T-cell (primary cell): ENCODE measurements around the gene JDP2. TPM values are rescaled to one million over a fixed set of nuclear protein-coding genes. Genes with fewer than 3 reads are reported as not detected.

Experiments used
- ATAC-seq, 4 experiments: fragments of 200-7000 bp in 3 of 4; fragments of 150-1000 bp in 1 of 4; cut with Tn5 transposase; replicated peaks in 1 of 4; 1 replicate in 3 of 4; 2 replicates in 1 of 4; pipeline ENCODE4 v1.10.0; 2021; ENCODE audit warnings: moderate library complexity in 3 of 4, mild to moderate bottlenecking in 2 of 4, moderate number of reproducible peaks in 1 of 4
- CTCF ChIA-PET, 2 donors: fragments of 300-600 bp; sonication (Branson Sonifier 250); formaldehyde crosslinking; loops; one replicate each; lab custom pipeline; 2022; ENCODE audit warnings: antibody characterized with exemption in 2 of 2; lab: Charles Lee
- POLR2A ChIA-PET, 2 donors: fragments of 300-600 bp; sonication (Branson Sonifier 250); formaldehyde crosslinking; loops; one replicate each; lab custom pipeline; 2022; ENCODE audit warnings: antibody characterized with exemption in 2 of 2; lab: Charles Lee
- DNase-seq, 35 experiments: peaks; one replicate each; pipeline versions ENCODE4 v3.0.0 to v3.0.0-alpha.2; 2013 to 2023
- H3K27ac ChIP-seq: one replicate; pipeline ENCODE4 v1.5.1; 2013; ENCODE audit warnings: low read length
- H3K27me3 ChIP-seq, 2 experiments: replicated peaks in 1 of 2; 1 replicate in 1 of 2; 2 replicates in 1 of 2; pipeline versions ENCODE4 v1.6.1 to v1.7.0; 2013; ENCODE audit warnings: low read length in 1 of 2, mixed read lengths in 1 of 2; ENCODE audit not compliant: control insufficient read depth in 2 of 2, insufficient read depth in 2 of 2; ENCODE audit errors: extremely low read depth in 1 of 2
- H3K36me3 ChIP-seq, 2 donors: 1 replicate in 1 of 2; 2 replicates in 1 of 2; pipeline versions ENCODE4 v1.6.1 to v1.7.0; 2013; ENCODE audit warnings: low read length in 1 of 2; ENCODE audit not compliant: control insufficient read depth in 2 of 2, insufficient read depth in 1 of 2; ENCODE audit errors: extremely low read depth in 1 of 2
- H3K4me1 ChIP-seq, 2 experiments: 1 replicate in 1 of 2; 2 replicates in 1 of 2; pipeline versions ENCODE4 v1.6.1 to v1.7.0; 2013; ENCODE audit warnings: low read length in 2 of 2, mixed read lengths in 1 of 2; ENCODE audit not compliant: insufficient read depth in 2 of 2, control insufficient read depth in 1 of 2; ENCODE audit errors: extremely low read depth in 1 of 2
- H3K4me3 ChIP-seq, 2 donors: 1 replicate in 1 of 2; 2 replicates in 1 of 2; pipeline versions ENCODE4 v1.5.1 to v1.7.0; 2013; ENCODE audit warnings: mild to moderate bottlenecking in 2 of 2, low read length in 1 of 2, moderate library complexity in 1 of 2; ENCODE audit not compliant: control insufficient read depth in 1 of 2; ENCODE audit errors: extremely low read depth in 1 of 2
- H3K9me3 ChIP-seq: 2 replicates; pipeline ENCODE4 v1.7.0; 2013
- H3K27ac Mint-ChIP-seq, 2 donors: one replicate each; pipeline ENCODE4 v1.8.0; 2020 to 2021; ENCODE audit warnings: mild to moderate bottlenecking in 2 of 2, mixed read lengths in 2 of 2
- H3K27me3 Mint-ChIP-seq, 2 donors: one replicate each; pipeline ENCODE4 v1.8.0; 2021 to 2022; ENCODE audit warnings: mixed read lengths in 2 of 2
- H3K36me3 Mint-ChIP-seq: one replicate; pipeline ENCODE4 v1.8.0; 2021; ENCODE audit warnings: mixed read lengths
- H3K4me1 Mint-ChIP-seq, 3 donors: one replicate each; pipeline ENCODE4 v1.8.0; 2020 to 2022; ENCODE audit warnings: mixed read lengths in 3 of 3, mild to moderate bottlenecking in 1 of 3
- H3K4me3 Mint-ChIP-seq, 3 donors: one replicate each; pipeline ENCODE4 v1.8.0; 2020 to 2022; ENCODE audit warnings: mild to moderate bottlenecking in 3 of 3, mixed read lengths in 3 of 3, moderate library complexity in 3 of 3
- H3K9me3 Mint-ChIP-seq, 3 donors: one replicate each; pipeline ENCODE4 v1.8.0; 2020 to 2022; ENCODE audit warnings: mixed read lengths in 3 of 3
- WGBS: methylation state at CpG from one replicate; pipeline ENCODE4 v1.1.5; 2013; ENCODE audit warnings: missing lambda C conversion rate; ENCODE audit not compliant: insufficient coverage; 5-methylcytosine and 5-hydroxymethylcytosine counted together
- total RNA-seq, 35 experiments: library from RNA in 6 of 35; stranded (reverse) in 6 of 35; fragments of 120-200 nt in 1 of 35; gene quantifications; one replicate each; pipeline versions ENCODE4 v1.2.1 to v1.2.4 and lab custom pipeline; 2013 to 2026

JDP2 gene
- total RNA-seq, 5 donors from 2014 or later (not counting 1 experiment from before 2014, with no cell fraction given): 0.45 to 0.93 (median 0.76) TPM

GRCh38 chr14:75442166-75442565 lies 14.3 kb downstream of the JDP2 start:
- H3K27ac ChIP-seq: no peak overlapping the region
- CTCF ChIA-PET: interaction anchor here in 1 of 2 donors (0.6 kb wide), 1 partner anchor 1254 kb away, joined by 3 read pairs; no protein-coding TSS in a partner anchor
- Mint-ChIP-seq H3K27me3 (peaks cover 0 to 3% of the 10 kb centered on the region in 2 donors), H3K4me1 (no peaks in the 10 kb centered on the region), H3K27ac (no peak overlapping the region), H3K9me3 (no peaks in the 10 kb centered on the region), H3K36me3 (no peaks in the 10 kb centered on the region), H3K4me3 (no peak overlapping the region)
- H3K9me3 ChIP-seq: no peaks in the 10 kb centered on the region
- no peak for ATAC-seq
- H3K27me3 ChIP-seq: peaks cover 0 to 22% of the 10 kb centered on the region in 2 experiments
- H3K36me3 ChIP-seq: no peaks in the 10 kb centered on the region
- 93% methylated on average over 2 of the region's 4 CpGs for WGBS
- POLR2A ChIA-PET: no interaction called here
- no peak overlapping the region for H3K4me3 ChIP-seq
- H3K4me1 ChIP-seq: peaks cover 0 to 1% of the 10 kb centered on the region in 2 experiments
- no peak for DNase-seq

GRCh38 chr14:75442642-75443041 lies 14.8 kb downstream of the JDP2 start:
- 80% methylated on average over 6 of the region's 8 CpGs for WGBS
- peaks cover 0 to 3% of the 10 kb centered on the region in 2 donors for H3K27me3 Mint-ChIP-seq
- CTCF ChIA-PET: no interaction called here
- POLR2A ChIA-PET: no interaction called here
- H3K36me3 Mint-ChIP-seq: no peaks in the 10 kb centered on the region
- no peak overlapping the region for H3K4me3 Mint-ChIP-seq
- H3K4me3 ChIP-seq: no peak overlapping the region
- ATAC-seq (no peak), DNase-seq (no peak)
- no peak overlapping the region for H3K27ac Mint-ChIP-seq
- no peaks in the 10 kb centered on the region for H3K4me1 ChIP-seq
- H3K4me1 Mint-ChIP-seq: no peaks in the 10 kb centered on the region
- peaks cover 0 to 21% of the 10 kb centered on the region in 2 experiments for H3K27me3 ChIP-seq
- no peaks in the 10 kb centered on the region for H3K36me3 ChIP-seq
- H3K9me3 ChIP-seq: no peaks in the 10 kb centered on the region
- no peak overlapping the region for H3K27ac ChIP-seq
- no peaks in the 10 kb centered on the region for H3K9me3 Mint-ChIP-seq

GRCh38 chr14:75443203-75443969 lies 15.6 kb downstream of the JDP2 start:
- H3K27ac Mint-ChIP-seq: no peak overlapping the region
- no peaks in the 10 kb centered on the region for H3K36me3 Mint-ChIP-seq
- CTCF ChIA-PET: interaction anchor here in 1 of 2 donors (0.6 kb wide), 1 partner anchor 52 kb away, joined by 3 read pairs; no protein-coding TSS in a partner anchor
- no peaks in the 10 kb centered on the region for H3K9me3 Mint-ChIP-seq
- DNase-seq (no peak), ATAC-seq (no peak)
- H3K4me3 ChIP-seq: no peak overlapping the region
- H3K9me3 ChIP-seq: no peaks in the 10 kb centered on the region
- no peak overlapping the region for H3K4me3 Mint-ChIP-seq
- no peaks in the 10 kb centered on the region for H3K4me1 ChIP-seq
- H3K27ac ChIP-seq: no peak overlapping the region
- peaks cover 0 to 19% of the 10 kb centered on the region in 2 experiments for H3K27me3 ChIP-seq
- H3K4me1 Mint-ChIP-seq: no peaks in the 10 kb centered on the region
- no peaks in the 10 kb centered on the region for H3K36me3 ChIP-seq
- H3K27me3 Mint-ChIP-seq: peaks cover 0 to 5% of the 10 kb centered on the region in 2 donors
- WGBS: 66% methylated on average over 2 of the region's 7 CpGs
- POLR2A ChIA-PET: no interaction called here

- H3K36me3 ChIP-seq: no peaks in the 10 kb centered on the region
- Mint-ChIP-seq H3K9me3 (no peaks in the 10 kb centered on the region), H3K4me3 (no peak overlapping the region), H3K36me3 (no peaks in the 10 kb centered on the region), H3K27me3 (peaks cover 5% of the 10 kb centered on the region in 2 donors), H3K4me1 (no peaks in the 10 kb centered on the region), H3K27ac (no peak overlapping the region)
- H3K4me3 ChIP-seq: no peak overlapping the region
- CTCF ChIA-PET: interaction anchor here in 1 of 2 donors (0.7 kb wide), 1 partner anchor 1299 kb away, joined by 3 read pairs; no protein-coding TSS in a partner anchor
- no peak overlapping the region for H3K27ac ChIP-seq
- no peaks in the 10 kb centered on the region for H3K9me3 ChIP-seq
- DNase-seq (no peak), ATAC-seq (no peak)
- WGBS: 100% methylated on average over 3 of the region's 6 CpGs
- H3K4me1 ChIP-seq: no peaks in the 10 kb centered on the region
- POLR2A ChIA-PET: no interaction called here
- peaks cover 0 to 15% of the 10 kb centered on the region in 2 experiments for H3K27me3 ChIP-seq
Measured at GRCh38 chr14:75445236-75445635, 17.4 kb downstream of the JDP2 start.

- Mint-ChIP-seq H3K9me3 (no peaks in the 10 kb centered on the region), H3K27me3 (peaks cover 5 to 6% of the 10 kb centered on the region in 2 donors), H3K27ac (no peak overlapping the region), H3K4me1 (no peaks in the 10 kb centered on the region), H3K4me3 (no peak overlapping the region), H3K36me3 (no peaks in the 10 kb centered on the region)
- no CpG with 5 or more reads among the region's 3 CpGs for WGBS
- no peaks in the 10 kb centered on the region for H3K9me3 ChIP-seq
- no peaks in the 10 kb centered on the region for H3K36me3 ChIP-seq
- no peaks in the 10 kb centered on the region for H3K4me1 ChIP-seq
- H3K27me3 ChIP-seq: peaks cover 0 to 16% of the 10 kb centered on the region in 2 experiments
- CTCF ChIA-PET: interaction anchor here in 1 of 2 donors (0.7 kb wide), 1 partner anchor 1298 kb away, joined by 3 read pairs; no protein-coding TSS in a partner anchor
- ATAC-seq (no peak), DNase-seq (no peak)
- no peak overlapping the region for H3K4me3 ChIP-seq
- no peak overlapping the region for H3K27ac ChIP-seq
- POLR2A ChIA-PET: no interaction called here
Measured at GRCh38 chr14:75445963-75446362, 18.1 kb downstream of the JDP2 start.

- Mint-ChIP-seq H3K9me3 (no peaks in the 10 kb centered on the region), H3K27ac (no peak overlapping the region), H3K36me3 (no peaks in the 10 kb centered on the region), H3K4me1 (no peaks in the 10 kb centered on the region), H3K27me3 (peaks cover 5 to 8% of the 10 kb centered on the region in 2 donors), H3K4me3 (no peak overlapping the region)
- H3K27ac ChIP-seq: no peak overlapping the region
- no peak for ATAC-seq
- H3K27me3 ChIP-seq: peaks cover 0 to 21% of the 10 kb centered on the region in 2 experiments
- H3K4me3 ChIP-seq: no peak overlapping the region
- H3K4me1 ChIP-seq: no peaks in the 10 kb centered on the region
- no peak for DNase-seq
- H3K36me3 ChIP-seq: no peaks in the 10 kb centered on the region
- ChIA-PET POLR2A (no interaction called here), CTCF (no interaction called here)
- no peaks in the 10 kb centered on the region for H3K9me3 ChIP-seq
Measured at GRCh38 chr14:75446447-75446846, 18.6 kb downstream of the JDP2 start.
